PC-9 (cell line): ENCODE measurements around the gene SCNN1B.

Source experiments
- CTCF ChIP-seq: fragments of 200-600 bp; sonication (generic); conservative IDR thresholded peaks from 2 replicates; pipeline ENCODE4 v1.6.1; 2017; ENCODE audit warnings: mixed run types, antibody characterized with exemption, mild to moderate bottlenecking, moderate library complexity
- EZH2 ChIP-seq: fragments of 200-600 bp; sonication (generic); IDR thresholded peaks from 2 replicates; pipeline ENCODE4 v1.8.0; 2017; ENCODE audit warnings: antibody characterized with exemption, low read depth

DNA sequence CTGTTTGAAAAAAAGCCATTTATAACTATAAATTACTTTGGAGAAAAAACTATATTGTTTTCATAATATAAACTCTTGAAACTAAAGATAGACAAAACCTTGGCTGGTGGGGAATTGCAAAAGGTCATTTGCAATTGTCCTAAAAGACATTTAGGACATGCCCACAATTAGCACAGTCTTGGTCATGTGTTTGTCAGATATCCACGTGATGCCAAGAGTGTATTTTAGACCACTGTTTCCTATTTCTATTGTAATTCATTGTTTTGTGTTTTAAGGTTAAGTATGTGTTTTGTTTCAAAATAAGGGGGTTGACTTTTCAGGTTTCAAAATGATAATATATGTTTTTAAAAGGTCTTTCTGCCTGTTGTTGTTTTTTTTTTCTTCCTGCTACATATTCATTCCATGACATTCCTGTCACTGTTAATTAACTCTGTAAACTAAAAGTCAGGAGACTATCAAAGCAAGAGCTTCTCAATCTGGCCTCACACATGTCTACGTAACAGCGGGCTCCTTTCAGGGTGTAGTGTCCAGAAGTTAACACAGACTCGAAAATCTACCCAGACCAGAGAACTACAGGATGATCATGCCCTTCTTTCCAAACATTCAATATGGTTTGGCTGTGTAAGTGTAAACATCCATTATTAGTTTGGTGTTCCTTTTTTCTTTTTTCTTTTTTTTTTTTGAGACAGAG lies 92.2 kb downstream of the SCNN1B start:
- TF ChIP-seq CTCF (no peak), EZH2 (no peak)
